Measurements from ENCODE around the gene HS1BP3.

Gene HS1BP3

GRCh38 chr2:20620696-20621365, 30.1 kb downstream of the HS1BP3 start:
- TF ChIP-seq, protein P1, sequence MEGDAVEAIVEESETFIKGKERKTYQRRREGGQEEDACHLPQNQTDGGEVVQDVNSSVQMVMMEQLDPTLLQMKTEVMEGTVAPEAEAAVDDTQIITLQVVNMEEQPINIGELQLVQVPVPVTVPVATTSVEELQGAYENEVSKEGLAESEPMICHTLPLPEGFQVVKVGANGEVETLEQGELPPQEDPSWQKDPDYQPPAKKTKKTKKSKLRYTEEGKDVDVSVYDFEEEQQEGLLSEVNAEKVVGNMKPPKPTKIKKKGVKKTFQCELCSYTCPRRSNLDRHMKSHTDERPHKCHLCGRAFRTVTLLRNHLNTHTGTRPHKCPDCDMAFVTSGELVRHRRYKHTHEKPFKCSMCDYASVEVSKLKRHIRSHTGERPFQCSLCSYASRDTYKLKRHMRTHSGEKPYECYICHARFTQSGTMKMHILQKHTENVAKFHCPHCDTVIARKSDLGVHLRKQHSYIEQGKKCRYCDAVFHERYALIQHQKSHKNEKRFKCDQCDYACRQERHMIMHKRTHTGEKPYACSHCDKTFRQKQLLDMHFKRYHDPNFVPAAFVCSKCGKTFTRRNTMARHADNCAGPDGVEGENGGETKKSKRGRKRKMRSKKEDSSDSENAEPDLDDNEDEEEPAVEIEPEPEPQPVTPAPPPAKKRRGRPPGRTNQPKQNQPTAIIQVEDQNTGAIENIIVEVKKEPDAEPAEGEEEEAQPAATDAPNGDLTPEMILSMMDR (IDR thresholded peaks at IDR 0.05; ENCODE audit: low read depth, low read length): no peak
- no peak for DNase-seq (ENCODE audit: low read depth in 2 of 2)
- H3K4me3 ChIP-seq (replicated peaks in 1 of 2; ENCODE audit: low read depth in 2 of 2, low read length in 2 of 2): no peak overlapping the region

DNA sequence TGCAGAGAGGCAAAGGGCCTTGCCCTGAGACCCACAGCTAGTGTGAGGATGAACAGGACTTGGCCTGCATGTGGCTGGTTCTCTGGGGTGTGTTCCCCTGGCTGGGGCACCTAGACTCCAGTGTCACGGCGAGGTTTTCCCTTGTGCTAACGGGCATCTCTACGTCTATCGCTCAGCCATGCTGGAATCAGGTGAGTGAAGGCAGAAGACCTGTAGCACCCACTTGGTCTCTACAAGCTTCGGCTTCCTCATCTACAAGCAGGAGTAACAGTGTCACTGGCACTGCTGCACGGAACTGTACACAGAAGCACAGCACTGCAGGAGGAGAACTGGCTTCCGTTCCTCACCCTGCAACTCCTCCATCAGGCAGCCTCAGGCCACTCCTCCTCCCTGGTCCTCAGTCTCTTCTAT, 30.6 kb downstream of the HS1BP3 start:
- TF ChIP-seq, protein P1 (IDR thresholded peaks at IDR 0.05; ENCODE audit: low read depth, low read length): no peak
- no peak for DNase-seq (ENCODE audit: low read depth in 2 of 2)
- H3K4me3 ChIP-seq (replicated peaks in 1 of 2; ENCODE audit: low read depth in 2 of 2, low read length in 2 of 2): no peak overlapping the region

GRCh38 chr2:20619624-20620024, 31.3 kb downstream of the HS1BP3 start:
- no peak for DNase-seq (ENCODE audit: low read depth in 2 of 2)
- H3K4me3 ChIP-seq (replicated peaks in 1 of 2; ENCODE audit: low read depth in 2 of 2, low read length in 2 of 2): no peak overlapping the region
- TF ChIP-seq, protein P1 (IDR thresholded peaks at IDR 0.05; ENCODE audit: low read depth, low read length): no peak

GRCh38 chr2:20618886-20619521, 31.9 kb downstream of the HS1BP3 start:
- no peak overlapping the region for H3K4me3 ChIP-seq (replicated peaks in 1 of 2; ENCODE audit: low read depth in 2 of 2, low read length in 2 of 2)
- TF ChIP-seq, protein P1 (IDR thresholded peaks at IDR 0.05; ENCODE audit: low read depth, low read length): no peak
- DNase-seq (ENCODE audit: low read depth in 2 of 2): no peak

DNA sequence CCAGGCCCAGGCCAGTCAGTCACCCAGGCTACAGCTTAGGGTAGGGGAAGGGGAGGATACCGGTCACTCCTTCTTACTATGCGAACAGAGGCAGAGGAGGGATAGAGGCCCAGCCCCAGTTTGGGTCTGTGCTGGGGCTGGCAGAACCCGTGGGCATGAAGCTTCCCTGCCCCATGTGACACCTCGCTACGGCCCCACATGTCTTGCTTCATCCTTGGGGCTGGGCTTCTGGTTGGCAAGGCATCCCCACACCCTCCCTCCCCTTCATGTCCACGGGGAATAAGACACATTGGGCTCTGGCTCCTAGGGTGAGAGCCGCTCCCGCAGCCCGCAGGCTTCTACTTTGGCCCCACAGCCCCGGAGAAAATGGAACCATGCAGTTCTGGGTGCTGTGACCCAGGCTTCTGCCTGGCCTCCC, 32.4 kb downstream of the HS1BP3 start:
- TF ChIP-seq, protein P1 (IDR thresholded peaks at IDR 0.05; ENCODE audit: low read depth, low read length): no peak
- DNase-seq (ENCODE audit: low read depth in 2 of 2): no peak
- H3K4me3 ChIP-seq (replicated peaks in 1 of 2; ENCODE audit: low read depth in 2 of 2, low read length in 2 of 2): no peak overlapping the region

GRCh38 chr2:20617892-20618467, 32.9 kb downstream of the HS1BP3 start:
- TF ChIP-seq, protein P1 (IDR thresholded peaks at IDR 0.05; ENCODE audit: low read depth, low read length): peak; percentile 68
- peak; percentile 100 for DNase-seq (ENCODE audit: low read depth in 2 of 2)
- H3K4me3 ChIP-seq (replicated peaks in 1 of 2; ENCODE audit: low read depth in 2 of 2, low read length in 2 of 2): no peak overlapping the region

All from cardiac fibroblast (primary cell).